GM10847 (cell line): Measurements from ENCODE around the gene ZDHHC4.

ENCODE experiments used
- POLR2A ChIP-seq: IDR thresholded peaks from 2 replicates; pipeline ENCODE4 v1.6.1; 2011; ENCODE audit not compliant: insufficient read length; ENCODE audit errors: extremely low read depth

The ZDHHC4 gene

GRCh38 chr7:6551016-6551511, 26.2 kb upstream of the ZDHHC4 start, which contains the start of gene GRID2IP:
Gene GRID2IP, minus strand, starts transcription at chr7:6551461. Its CDS starts 25 bp downstream, at chr7:6551436.
- no peak for TF ChIP-seq POLR2A

- no peak for TF ChIP-seq POLR2A
These were observed 23.7 kb upstream of the ZDHHC4 start for GRCh38 chr7:6553448-6554044.

- TF ChIP-seq POLR2A, result no peak
These were observed 22.4 kb upstream of the ZDHHC4 start for GRCh38 chr7:6554848-6555247.

GRCh38 chr7:6556196-6556595, 21.1 kb upstream of the ZDHHC4 start:
- no peak for TF ChIP-seq POLR2A

GRCh38 chr7:6558837-6559236, 18.4 kb upstream of the ZDHHC4 start:
- no peak for TF ChIP-seq POLR2A

- TF ChIP-seq POLR2A, result no peak
These were observed 17.4 kb upstream of the ZDHHC4 start for GRCh38 chr7:6559896-6560295.

GRCh38 chr7:6562106-6562505, 15.1 kb upstream of the ZDHHC4 start:
- no peak for TF ChIP-seq POLR2A

- TF ChIP-seq POLR2A, result no peak
These were observed 13.1 kb upstream of the ZDHHC4 start for GRCh38 chr7:6563936-6564770.

- no peak for TF ChIP-seq POLR2A
These were observed 11.6 kb upstream of the ZDHHC4 start for GRCh38 chr7:6565655-6566054.

GRCh38 chr7:6567886-6568285, 9.4 kb upstream of the ZDHHC4 start:
- TF ChIP-seq POLR2A, result no peak

- TF ChIP-seq POLR2A, result no peak
These were observed 6.0 kb upstream of the ZDHHC4 start for GRCh38 chr7:6571160-6571779.

GRCh38 chr7:6575281-6576023, 1.8 kb upstream of the ZDHHC4 start:
- no peak for TF ChIP-seq POLR2A

- TF ChIP-seq POLR2A, result no peak
These were observed 1.0 kb upstream of the ZDHHC4 start for GRCh38 chr7:6576024-6576866.
